Tibial artery (tissue), 4 donors: Measurements from ENCODE around the gene BICD2.

Experiments used
- DNase-seq, 2 donors: peaks; one replicate each; pipeline ENCODE4 v3.0.0-alpha.2; 2019
- H3K27ac ChIP-seq, 2 donors: fragments of 200-600 bp; sonication (generic) in 1 of 2; 1 replicate in 1 of 2; 2 replicates in 1 of 2; pipeline ENCODE4 v1.5.1; 2018 to 2019; ENCODE audit warnings: mild to moderate bottlenecking in 1 of 2
- H3K27me3 ChIP-seq, 2 donors: fragments of 200-600 bp; sonication (generic) in 1 of 2; one replicate each; pipeline versions ENCODE4 v1.5.1 to v1.6.0; 2016 to 2019
- H3K36me3 ChIP-seq, 3 donors: fragments of 200-600 bp; sonication (generic) in 2 of 3; one replicate each; pipeline ENCODE4 v1.5.1; 2016 to 2019; ENCODE audit warnings: mild to moderate bottlenecking in 2 of 3
- H3K4me1 ChIP-seq, 4 donors: fragments of 200-600 bp; sonication (generic) in 2 of 4; 1 replicate in 3 of 4; 2 replicates in 1 of 4; pipeline ENCODE4 v1.5.1; 2016 to 2019
- H3K4me3 ChIP-seq, 2 donors: fragments of 200-600 bp; sonication (generic) in 1 of 2; 1 replicate in 1 of 2; 2 replicates in 1 of 2; pipeline ENCODE4 v1.5.1; 2018 to 2019; ENCODE audit warnings: mild to moderate bottlenecking in 2 of 2
- H3K9me3 ChIP-seq, 3 donors: fragments of 200-600 bp; sonication (generic) in 1 of 3; one replicate each; pipeline ENCODE4 v1.5.1; 2016 to 2019
- intact Hi-C: fragments of 100-400 bp; cut with DNase I; formaldehyde crosslinking; loops from one replicate; pipeline ENCODE4 v1.15.0; 2023; ENCODE audit warnings: low total_unique reads
- TF ChIP-seq, protein P1 (sequence below), 2 experiments: fragments of 200-600 bp in 1 of 2; fragments of 450-650 bp in 1 of 2; IDR thresholded peaks; one replicate each; pipeline ENCODE4 v1.5.1; 2017 to 2019; ENCODE audit warnings: antibody characterized with exemption in 2 of 2, mild to moderate bottlenecking in 1 of 2, moderate library complexity in 1 of 2

Gene BICD2

GRCh38 chr9:92762781-92763708 is 1.6 kb downstream of the BICD2 start:
- Histone ChIP-seq H3K36me3 (no peaks in the 10 kb centered on the region), H3K4me3 (peak overlapping the region; percentile 79 to 99), H3K9me3 (no peaks in the 10 kb centered on the region), H3K4me1 (peaks cover 0 to 57% (median 44%) of the 10 kb centered on the region in 4 donors), H3K27ac (peak overlapping the region; percentile 84 to 95), H3K27me3 (no peaks in the 10 kb centered on the region)
- DNase-seq = no peak
- intact Hi-C loops = loop anchor here (10.0 kb wide), 1 partner anchor 648 kb away; the partner anchor contains the start of gene SPTLC1
- TF ChIP-seq, protein P1, sequence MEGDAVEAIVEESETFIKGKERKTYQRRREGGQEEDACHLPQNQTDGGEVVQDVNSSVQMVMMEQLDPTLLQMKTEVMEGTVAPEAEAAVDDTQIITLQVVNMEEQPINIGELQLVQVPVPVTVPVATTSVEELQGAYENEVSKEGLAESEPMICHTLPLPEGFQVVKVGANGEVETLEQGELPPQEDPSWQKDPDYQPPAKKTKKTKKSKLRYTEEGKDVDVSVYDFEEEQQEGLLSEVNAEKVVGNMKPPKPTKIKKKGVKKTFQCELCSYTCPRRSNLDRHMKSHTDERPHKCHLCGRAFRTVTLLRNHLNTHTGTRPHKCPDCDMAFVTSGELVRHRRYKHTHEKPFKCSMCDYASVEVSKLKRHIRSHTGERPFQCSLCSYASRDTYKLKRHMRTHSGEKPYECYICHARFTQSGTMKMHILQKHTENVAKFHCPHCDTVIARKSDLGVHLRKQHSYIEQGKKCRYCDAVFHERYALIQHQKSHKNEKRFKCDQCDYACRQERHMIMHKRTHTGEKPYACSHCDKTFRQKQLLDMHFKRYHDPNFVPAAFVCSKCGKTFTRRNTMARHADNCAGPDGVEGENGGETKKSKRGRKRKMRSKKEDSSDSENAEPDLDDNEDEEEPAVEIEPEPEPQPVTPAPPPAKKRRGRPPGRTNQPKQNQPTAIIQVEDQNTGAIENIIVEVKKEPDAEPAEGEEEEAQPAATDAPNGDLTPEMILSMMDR (IDR thresholded peaks at IDR 0.05) = no peak

- H3K4me3 ChIP-seq = peak overlapping the region; percentile 4 to 79
- intact Hi-C loops = loop anchor here (10.0 kb wide), 1 partner anchor 647 kb away; the partner anchor contains the start of gene SPTLC1
These were observed 2.4 kb downstream of the BICD2 start for GRCh38 chr9:92762196-92762595.

GRCh38 chr9:92761686-92762085 is 2.9 kb downstream of the BICD2 start:
- no peak for DNase-seq
- intact Hi-C loops = loop anchor here (10.0 kb wide), 1 partner anchor 647 kb away; the partner anchor contains the start of gene SPTLC1
- TF ChIP-seq, protein P1 (IDR thresholded peaks at IDR 0.05) = no peak
- no peak overlapping the region for H3K4me3 ChIP-seq
- no peak overlapping the region for H3K27ac ChIP-seq
- no peaks in the 10 kb centered on the region for H3K36me3 ChIP-seq
- H3K9me3 ChIP-seq = no peaks in the 10 kb centered on the region
- H3K27me3 ChIP-seq = no peaks in the 10 kb centered on the region
- H3K4me1 ChIP-seq = peaks cover 0 to 57% (median 44%) of the 10 kb centered on the region in 4 donors

More at GRCh38 chr9:92762196-92762595, 2.4 kb downstream of the BICD2 start:
- no peaks in the 10 kb centered on the region for H3K9me3 ChIP-seq
- H3K27me3 ChIP-seq = no peaks in the 10 kb centered on the region
- H3K27ac ChIP-seq = peak overlapping the region in 1 of 2 donors; percentile 33
- H3K36me3 ChIP-seq = no peaks in the 10 kb centered on the region
- H3K4me1 ChIP-seq = peaks cover 0 to 57% (median 44%) of the 10 kb centered on the region in 4 donors
- TF ChIP-seq, protein P1 (IDR thresholded peaks at IDR 0.05) = no peak
- DNase-seq = no peak

GRCh38 chr9:92760494-92760893 is 4.1 kb downstream of the BICD2 start:
- peaks cover 0 to 50% (median 37%) of the 10 kb centered on the region in 4 donors for H3K4me1 ChIP-seq

DNA sequence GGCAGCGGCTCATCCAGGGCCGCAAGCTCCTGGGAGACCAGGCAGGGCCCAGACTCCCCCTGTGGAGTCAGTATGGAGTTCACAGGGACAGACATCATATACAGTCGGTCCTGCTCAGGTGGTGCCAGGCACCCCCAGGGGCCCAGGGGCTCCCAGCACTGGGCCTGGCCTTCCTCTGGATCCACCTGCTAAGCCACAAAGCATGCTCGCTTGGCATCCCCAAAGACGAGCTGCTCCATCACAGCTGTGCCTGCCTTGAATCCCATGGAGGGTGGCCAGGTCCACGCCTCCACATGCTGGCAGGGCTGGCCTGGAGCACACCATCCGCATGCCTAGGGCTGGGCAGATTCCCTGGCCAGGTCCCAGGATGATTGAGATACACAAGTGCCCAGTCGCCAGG is 4.6 kb downstream of the BICD2 start:
- intact Hi-C loops = loop anchor here (10.0 kb wide), 1 partner anchor 645 kb away; the partner anchor contains the start of gene SPTLC1
- peak overlapping the region; percentile 29 to 46 for H3K27ac ChIP-seq
- no peak for DNase-seq

More at GRCh38 chr9:92760494-92760893, 4.1 kb downstream of the BICD2 start:
- Histone ChIP-seq H3K27me3 (no peaks in the 10 kb centered on the region), H3K36me3 (no peaks in the 10 kb centered on the region), H3K27ac (peak overlapping the region; percentile 29 to 46), H3K9me3 (no peaks in the 10 kb centered on the region), H3K4me3 (no peak overlapping the region)
- DNase-seq = no peak
- intact Hi-C loops = loop anchor here (10.0 kb wide), 1 partner anchor 646 kb away; the partner anchor contains the start of gene SPTLC1
- TF ChIP-seq, protein P1 (IDR thresholded peaks at IDR 0.05) = no peak

More for the DNA sequence above, 4.6 kb downstream of the BICD2 start:
- no peaks in the 10 kb centered on the region for H3K27me3 ChIP-seq
- TF ChIP-seq, protein P1 (IDR thresholded peaks at IDR 0.05) = no peak
- H3K36me3 ChIP-seq = no peaks in the 10 kb centered on the region
- no peak overlapping the region for H3K4me3 ChIP-seq
- H3K9me3 ChIP-seq = no peaks in the 10 kb centered on the region
- H3K4me1 ChIP-seq = peaks cover 0 to 49% (median 37%) of the 10 kb centered on the region in 4 donors
